ENCODE data around the gene KLHL36. TPM values are rescaled to one million over a fixed set of nuclear protein-coding genes. Genes with fewer than 3 reads are reported as not detected.

The KLHL36 gene
- total and polyA plus RNA-seq, 9 of the 15 experiments (the other 6 are each of a cell fraction or from before 2014, with no cell fraction given): 2.1 to 51.2 (median 18.5) TPM

Other genes with a start within 250 kb of the KLHL36 start
- gene MEAK7, start 143.9 kb upstream of the KLHL36 start, total RNA-seq (2014; rRNA removed): 6.1 and 7.8 TPM in 2 replicates
- 5.2 and 5.6 TPM in 2 replicates for gene MEAK7, start 143.9 kb upstream of the KLHL36 start, total RNA-seq (2014; rRNA removed; fragmentation: Illumina TruSeq; extraction: Trizol)
- 6.5 and 6.6 TPM in 2 replicates for gene MEAK7, start 143.9 kb upstream of the KLHL36 start, total RNA-seq (2015; rRNA removed; fragmentation: Illumina TruSeq; extraction: Trizol)
- gene MEAK7, start 143.9 kb upstream of the KLHL36 start, total RNA-seq (2021): 9.8 and 10.0 TPM in 2 replicates
- gene MEAK7, start 143.9 kb upstream of the KLHL36 start, polyA plus RNA-seq (2011; rRNA removed): 13.2 and 14.5 TPM in 2 replicates
- 8.7 and 8.8 TPM in 2 replicates for gene MEAK7, start 143.9 kb upstream of the KLHL36 start, polyA plus RNA-seq (2014; fragmentation: Illumina TruSeq; extraction: Trizol)
- 1 to 10 TPM; 1.4 to 1.8 TPM for gene MEAK7, start 143.9 kb upstream of the KLHL36 start, polyA plus RNA-seq (2014; fragmentation: Nextera tagmentation; extraction: Ambion mirVana)
- 6.2 and 6.3 TPM in 2 replicates for gene MEAK7, start 143.9 kb upstream of the KLHL36 start, polyA plus RNA-seq (2014; rRNA removed)
- gene COTL1, start 30.4 kb upstream of the KLHL36 start, total RNA-seq (2014; rRNA removed): 117 and 145 TPM in 2 replicates
- gene COTL1, start 30.4 kb upstream of the KLHL36 start, total RNA-seq (2014; rRNA removed; fragmentation: Illumina TruSeq; extraction: Trizol): 49.5 and 60.5 TPM in 2 replicates
- 71.8 and 72.5 TPM in 2 replicates for gene COTL1, start 30.4 kb upstream of the KLHL36 start, total RNA-seq (2015; rRNA removed; fragmentation: Illumina TruSeq; extraction: Trizol)
- 185 and 186 TPM in 2 replicates for gene COTL1, start 30.4 kb upstream of the KLHL36 start, total RNA-seq (2021)
- gene COTL1, start 30.4 kb upstream of the KLHL36 start, polyA plus RNA-seq (2011; rRNA removed): 33.9 and 39.4 TPM in 2 replicates
- gene COTL1, start 30.4 kb upstream of the KLHL36 start, polyA plus RNA-seq (2014; fragmentation: Illumina TruSeq; extraction: Trizol): 161 TPM in 2 replicates
- 10 to 100 TPM; 27.7 to 33.4 TPM for gene COTL1, start 30.4 kb upstream of the KLHL36 start, polyA plus RNA-seq (2014; fragmentation: Nextera tagmentation; extraction: Ambion mirVana)
- gene COTL1, start 30.4 kb upstream of the KLHL36 start, polyA plus RNA-seq (2014; rRNA removed): 91.2 and 100 TPM in 2 replicates
- 78.1 and 96.9 TPM in 2 replicates for gene USP10, start 51.5 kb downstream of the KLHL36 start, total RNA-seq (2014; rRNA removed)
- 116 and 129 TPM in 2 replicates for gene USP10, start 51.5 kb downstream of the KLHL36 start, total RNA-seq (2014; rRNA removed; fragmentation: Illumina TruSeq; extraction: Trizol)
- gene USP10, start 51.5 kb downstream of the KLHL36 start, total RNA-seq (2015; rRNA removed; fragmentation: Illumina TruSeq; extraction: Trizol): 113 and 121 TPM in 2 replicates
- 166 and 171 TPM in 2 replicates for gene USP10, start 51.5 kb downstream of the KLHL36 start, total RNA-seq (2021)
- gene USP10, start 51.5 kb downstream of the KLHL36 start, polyA plus RNA-seq (2011; rRNA removed): 130 and 174 TPM in 2 replicates
- 161 and 197 TPM in 2 replicates for gene USP10, start 51.5 kb downstream of the KLHL36 start, polyA plus RNA-seq (2014; fragmentation: Illumina TruSeq; extraction: Trizol)
- gene USP10, start 51.5 kb downstream of the KLHL36 start, polyA plus RNA-seq (2014; fragmentation: Nextera tagmentation; extraction: Ambion mirVana): 10 to 100 TPM; 61.7 to 61.9 TPM
- gene USP10, start 51.5 kb downstream of the KLHL36 start, polyA plus RNA-seq (2014; rRNA removed): 87.2 and 93.2 TPM in 2 replicates
- gene CRISPLD2, start 171.5 kb downstream of the KLHL36 start, total RNA-seq (2014; rRNA removed): 0.12 TPM in 1 of 2 replicates, not detected in the other
- gene CRISPLD2, start 171.5 kb downstream of the KLHL36 start, total RNA-seq (2014; rRNA removed; fragmentation: Illumina TruSeq; extraction: Trizol): 0.04 and 0.10 TPM in 2 replicates
- gene CRISPLD2, start 171.5 kb downstream of the KLHL36 start, total RNA-seq (2015; rRNA removed; fragmentation: Illumina TruSeq; extraction: Trizol): not detected in 2 replicates
- 0.22 and 0.24 TPM in 2 replicates for gene CRISPLD2, start 171.5 kb downstream of the KLHL36 start, total RNA-seq (2021)
- gene CRISPLD2, start 171.5 kb downstream of the KLHL36 start, polyA plus RNA-seq (2011; rRNA removed): 0.05 TPM in 1 of 2 replicates, not detected in the other
- 0.03 and 0.06 TPM in 2 replicates for gene CRISPLD2, start 171.5 kb downstream of the KLHL36 start, polyA plus RNA-seq (2014; fragmentation: Illumina TruSeq; extraction: Trizol)
- gene CRISPLD2, start 171.5 kb downstream of the KLHL36 start, polyA plus RNA-seq (2014; fragmentation: Nextera tagmentation; extraction: Ambion mirVana): under 1 TPM in 1 of 2 experiments, not detected in 1; 0.03 TPM
- 0.08 TPM in 1 of 2 replicates, not detected in the other for gene CRISPLD2, start 171.5 kb downstream of the KLHL36 start, polyA plus RNA-seq (2014; rRNA removed)